Measurements from ENCODE around the gene PATL1. TPM values are rescaled to one million over a fixed set of nuclear protein-coding genes. Genes with fewer than 3 reads are reported as not detected.

Gene PATL1
- total and polyA plus RNA-seq, 2 of the 8 experiments (the other 6 are each of a cell fraction or from before 2014, with no cell fraction given): 30.4 to 33.4 TPM

DNA sequence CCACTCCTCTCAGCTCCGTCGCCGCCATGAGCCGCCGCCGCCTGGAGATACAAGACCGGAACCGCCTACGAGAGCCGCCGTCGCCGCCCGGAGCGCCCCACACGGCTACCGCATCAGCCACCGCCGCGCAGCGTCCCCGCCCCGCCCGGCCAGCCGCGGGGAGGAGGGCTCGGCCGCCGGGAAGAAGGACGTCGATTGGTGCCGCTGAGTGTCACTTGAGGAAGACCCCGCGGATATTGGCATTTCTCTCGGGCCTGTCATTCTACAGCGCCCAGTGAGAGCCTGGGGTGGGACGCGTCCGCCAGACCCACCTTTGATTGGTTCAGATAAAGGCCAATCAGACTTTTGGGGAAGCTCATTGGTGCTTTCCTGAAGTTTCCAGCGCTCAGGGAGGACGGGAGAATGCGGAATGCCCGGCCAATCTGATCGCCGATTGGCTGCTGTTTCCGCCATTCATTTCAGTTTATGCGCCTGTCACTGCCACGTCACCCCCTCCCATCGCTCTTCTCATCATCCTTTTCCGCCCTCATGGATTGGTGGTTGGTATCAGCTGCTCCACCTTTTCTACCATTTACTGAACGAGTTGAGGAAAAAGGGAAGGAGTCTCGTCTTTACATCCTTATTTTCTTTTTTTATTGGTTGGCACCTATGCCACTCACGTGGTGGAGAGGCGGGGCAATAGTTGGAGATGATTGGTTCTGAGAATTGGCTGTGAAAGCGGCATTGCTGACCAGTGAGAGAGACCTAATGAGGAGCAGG lies 53.0 kb downstream of the PATL1 start, which contains the start of gene OSBP (continued):
- TF ChIP-seq ZNF274 (IDR thresholded peaks at IDR 0.05; ENCODE audit: borderline replicate concordance, extremely low read depth, low read length) (no peak), NRF1 (IDR thresholded peaks at IDR 0.05; ENCODE audit: low read depth, low read length) (no peak), EP300 (IDR thresholded peaks at IDR 0.05; ENCODE audit: borderline replicate concordance in 1 of 2, low read depth in 2 of 2, low read length in 2 of 2) (no peak), TCF12 (IDR thresholded peaks at IDR 0.05; ENCODE audit: low read depth, low read length) (no peak), NANOG (IDR thresholded peaks at IDR 0.05; ENCODE audit: insufficient read depth, low read depth, low read length, poor library complexity, severe bottlenecking) (no peak), SP4 (IDR thresholded peaks at IDR 0.05; ENCODE audit: low read length) (peak; percentile 49; the same call in 1 of the 2 replicates), POLR2A (IDR thresholded peaks at IDR 0.05; ENCODE audit: control extremely low read depth in 1 of 2, low read depth in 2 of 2, low read length in 2 of 2) (0 out of 3 replicates have a peak, but pooled peaks of 1 of the 2 experiments have one; percentile 36), ASH2L (IDR thresholded peaks at IDR 0.05; ENCODE audit: low read length) (peak; percentile 44), SIN3A (conservative IDR thresholded peaks at IDR 0.05 in 1 of 2, IDR thresholded peaks at IDR 0.05 in 1 of 2; ENCODE audit: low read depth in 1 of 2, low read length in 2 of 2) (peak; percentile 53 to 74; a peak in 2 of 4 replicates), SRF (IDR thresholded peaks at IDR 0.05; ENCODE audit: low read depth, low read length) (peak; percentile 25; the same call in 1 of the 2 replicates)

Measured in H1 (cell line).